ENCODE measurements around the gene TMBIM4. TPM values are rescaled to one million over a fixed set of nuclear protein-coding genes. Genes with fewer than 3 reads are reported as not detected.

The TMBIM4 gene
- total and polyA plus RNA-seq, 4 donors, result 58.6 to 154 (median 102) TPM

DNA sequence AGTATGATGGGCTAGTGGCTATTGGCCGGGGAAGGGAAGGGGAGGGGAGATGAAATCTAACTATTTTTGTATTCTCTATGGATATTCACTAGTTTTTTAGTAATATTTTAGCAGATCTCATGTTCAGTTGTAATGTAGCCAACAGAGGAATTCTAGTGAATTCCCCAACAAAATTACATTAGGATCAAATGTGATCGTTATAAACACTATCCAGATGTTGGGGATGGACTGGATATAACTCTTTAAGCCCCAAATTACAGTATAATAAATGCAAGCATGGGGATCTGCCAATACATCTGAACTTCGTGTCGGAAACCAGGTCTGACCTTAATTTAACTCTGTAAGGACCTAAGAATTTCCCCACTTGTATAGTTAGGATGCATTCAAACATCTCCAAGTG, 60.7 kb downstream of the TMBIM4 start:
- no peak for DNase-seq (ENCODE audit: low spot score)
- Histone ChIP-seq H3K27ac (ENCODE audit: low read depth in 1 of 2, low read length in 2 of 2) (no peak overlapping the region), H3K9me3 (ENCODE audit: control insufficient read depth in 4 of 4, low read length in 3 of 4) (no peaks in the 10 kb centered on the region), H3K27me3 (ENCODE audit: control insufficient read depth in 4 of 4, insufficient read depth in 4 of 4, low read length in 3 of 4) (no peaks in the 10 kb centered on the region), H3K9ac (ENCODE audit: low read depth in 1 of 2, low read length in 2 of 2) (no peak overlapping the region), H3K36me3 (ENCODE audit: control insufficient read depth in 4 of 4, insufficient read depth in 3 of 4, low read depth in 1 of 4, low read length in 3 of 4) (no peaks in the 10 kb centered on the region), H3K4me1 (ENCODE audit: control insufficient read depth in 4 of 4, insufficient read depth in 4 of 4, low read length in 3 of 4) (peaks cover 0 to 9% (median 2%) of the 10 kb centered on the region in 4 donors), H3K4me3 (ENCODE audit: low read depth in 1 of 3, low read length in 3 of 3) (no peak overlapping the region)
- WGBS, result 88% methylated on average over 4 of the region's 4 CpGs
- TF ChIP-seq SP1 (IDR thresholded peaks at IDR 0.05) (no peak), FOXA1 (IDR thresholded peaks at IDR 0.05) (no peak), RXRA (IDR thresholded peaks at IDR 0.05) (no peak), GABPA (IDR thresholded peaks at IDR 0.05 in 1 of 2, conservative IDR thresholded peaks at IDR 0.05 in 1 of 2) (no peak), TAF1 (conservative IDR thresholded peaks at IDR 0.05) (no peak), HNF4A (conservative IDR thresholded peaks at IDR 0.05) (no peak), YY1 (IDR thresholded peaks at IDR 0.05) (no peak), NR2F2 (IDR thresholded peaks at IDR 0.05) (no peak), FOXA2 (IDR thresholded peaks at IDR 0.05) (no peak)
- TF ChIP-seq, protein P1, sequence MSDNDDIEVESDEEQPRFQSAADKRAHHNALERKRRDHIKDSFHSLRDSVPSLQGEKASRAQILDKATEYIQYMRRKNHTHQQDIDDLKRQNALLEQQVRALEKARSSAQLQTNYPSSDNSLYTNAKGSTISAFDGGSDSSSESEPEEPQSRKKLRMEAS (IDR thresholded peaks at IDR 0.05), result no peak
- TF ChIP-seq, protein P2, sequence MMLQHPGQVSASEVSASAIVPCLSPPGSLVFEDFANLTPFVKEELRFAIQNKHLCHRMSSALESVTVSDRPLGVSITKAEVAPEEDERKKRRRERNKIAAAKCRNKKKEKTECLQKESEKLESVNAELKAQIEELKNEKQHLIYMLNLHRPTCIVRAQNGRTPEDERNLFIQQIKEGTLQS (IDR thresholded peaks at IDR 0.05), result no peak

DNA sequence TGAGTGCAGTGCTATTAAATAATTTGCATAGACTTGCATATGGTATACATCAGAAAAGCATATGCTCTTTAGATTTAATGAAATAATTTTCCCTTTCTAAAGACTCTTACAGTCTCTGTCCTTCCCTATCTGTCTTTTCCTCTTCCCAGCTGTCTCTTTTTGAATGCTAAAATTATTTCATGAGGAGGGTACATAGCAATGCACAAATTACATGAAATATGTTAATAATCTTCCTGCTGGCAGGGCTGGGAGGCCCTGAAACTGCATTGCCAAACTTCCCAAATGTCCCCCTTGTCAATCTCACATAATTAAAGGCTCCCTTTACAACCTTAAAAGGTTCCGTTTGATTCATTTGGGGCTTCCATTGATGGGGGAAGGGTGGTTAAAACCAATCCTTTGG, 61.4 kb downstream of the TMBIM4 start:
- 95% methylated on average over 1 of the region's 1 CpG for WGBS
- TF ChIP-seq YY1 (IDR thresholded peaks at IDR 0.05), result no peak
- no peak for TF ChIP-seq NR2F2 (IDR thresholded peaks at IDR 0.05)
- no peak for TF ChIP-seq FOXA2 (IDR thresholded peaks at IDR 0.05)
- no peak for TF ChIP-seq HNF4A (conservative IDR thresholded peaks at IDR 0.05)
- TF ChIP-seq, protein P3, sequence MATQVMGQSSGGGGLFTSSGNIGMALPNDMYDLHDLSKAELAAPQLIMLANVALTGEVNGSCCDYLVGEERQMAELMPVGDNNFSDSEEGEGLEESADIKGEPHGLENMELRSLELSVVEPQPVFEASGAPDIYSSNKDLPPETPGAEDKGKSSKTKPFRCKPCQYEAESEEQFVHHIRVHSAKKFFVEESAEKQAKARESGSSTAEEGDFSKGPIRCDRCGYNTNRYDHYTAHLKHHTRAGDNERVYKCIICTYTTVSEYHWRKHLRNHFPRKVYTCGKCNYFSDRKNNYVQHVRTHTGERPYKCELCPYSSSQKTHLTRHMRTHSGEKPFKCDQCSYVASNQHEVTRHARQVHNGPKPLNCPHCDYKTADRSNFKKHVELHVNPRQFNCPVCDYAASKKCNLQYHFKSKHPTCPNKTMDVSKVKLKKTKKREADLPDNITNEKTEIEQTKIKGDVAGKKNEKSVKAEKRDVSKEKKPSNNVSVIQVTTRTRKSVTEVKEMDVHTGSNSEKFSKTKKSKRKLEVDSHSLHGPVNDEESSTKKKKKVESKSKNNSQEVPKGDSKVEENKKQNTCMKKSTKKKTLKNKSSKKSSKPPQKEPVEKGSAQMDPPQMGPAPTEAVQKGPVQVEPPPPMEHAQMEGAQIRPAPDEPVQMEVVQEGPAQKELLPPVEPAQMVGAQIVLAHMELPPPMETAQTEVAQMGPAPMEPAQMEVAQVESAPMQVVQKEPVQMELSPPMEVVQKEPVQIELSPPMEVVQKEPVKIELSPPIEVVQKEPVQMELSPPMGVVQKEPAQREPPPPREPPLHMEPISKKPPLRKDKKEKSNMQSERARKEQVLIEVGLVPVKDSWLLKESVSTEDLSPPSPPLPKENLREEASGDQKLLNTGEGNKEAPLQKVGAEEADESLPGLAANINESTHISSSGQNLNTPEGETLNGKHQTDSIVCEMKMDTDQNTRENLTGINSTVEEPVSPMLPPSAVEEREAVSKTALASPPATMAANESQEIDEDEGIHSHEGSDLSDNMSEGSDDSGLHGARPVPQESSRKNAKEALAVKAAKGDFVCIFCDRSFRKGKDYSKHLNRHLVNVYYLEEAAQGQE (IDR thresholded peaks at IDR 0.05), result no peak
- no peak for TF ChIP-seq EGR1 (IDR thresholded peaks at IDR 0.05; ENCODE audit: low read depth in 2 of 2)
- TF ChIP-seq, protein P2 (IDR thresholded peaks at IDR 0.05), result no peak
- TF ChIP-seq, protein P4, sequence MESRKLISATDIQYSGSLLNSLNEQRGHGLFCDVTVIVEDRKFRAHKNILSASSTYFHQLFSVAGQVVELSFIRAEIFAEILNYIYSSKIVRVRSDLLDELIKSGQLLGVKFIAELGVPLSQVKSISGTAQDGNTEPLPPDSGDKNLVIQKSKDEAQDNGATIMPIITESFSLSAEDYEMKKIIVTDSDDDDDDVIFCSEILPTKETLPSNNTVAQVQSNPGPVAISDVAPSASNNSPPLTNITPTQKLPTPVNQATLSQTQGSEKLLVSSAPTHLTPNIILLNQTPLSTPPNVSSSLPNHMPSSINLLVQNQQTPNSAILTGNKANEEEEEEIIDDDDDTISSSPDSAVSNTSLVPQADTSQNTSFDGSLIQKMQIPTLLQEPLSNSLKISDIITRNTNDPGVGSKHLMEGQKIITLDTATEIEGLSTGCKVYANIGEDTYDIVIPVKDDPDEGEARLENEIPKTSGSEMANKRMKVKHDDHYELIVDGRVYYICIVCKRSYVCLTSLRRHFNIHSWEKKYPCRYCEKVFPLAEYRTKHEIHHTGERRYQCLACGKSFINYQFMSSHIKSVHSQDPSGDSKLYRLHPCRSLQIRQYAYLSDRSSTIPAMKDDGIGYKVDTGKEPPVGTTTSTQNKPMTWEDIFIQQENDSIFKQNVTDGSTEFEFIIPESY (IDR thresholded peaks at IDR 0.05), result no peak
- TF ChIP-seq FOXA1 (IDR thresholded peaks at IDR 0.05), result no peak
- TF ChIP-seq, protein P1 (IDR thresholded peaks at IDR 0.05), result no peak
- TF ChIP-seq, protein P5, sequence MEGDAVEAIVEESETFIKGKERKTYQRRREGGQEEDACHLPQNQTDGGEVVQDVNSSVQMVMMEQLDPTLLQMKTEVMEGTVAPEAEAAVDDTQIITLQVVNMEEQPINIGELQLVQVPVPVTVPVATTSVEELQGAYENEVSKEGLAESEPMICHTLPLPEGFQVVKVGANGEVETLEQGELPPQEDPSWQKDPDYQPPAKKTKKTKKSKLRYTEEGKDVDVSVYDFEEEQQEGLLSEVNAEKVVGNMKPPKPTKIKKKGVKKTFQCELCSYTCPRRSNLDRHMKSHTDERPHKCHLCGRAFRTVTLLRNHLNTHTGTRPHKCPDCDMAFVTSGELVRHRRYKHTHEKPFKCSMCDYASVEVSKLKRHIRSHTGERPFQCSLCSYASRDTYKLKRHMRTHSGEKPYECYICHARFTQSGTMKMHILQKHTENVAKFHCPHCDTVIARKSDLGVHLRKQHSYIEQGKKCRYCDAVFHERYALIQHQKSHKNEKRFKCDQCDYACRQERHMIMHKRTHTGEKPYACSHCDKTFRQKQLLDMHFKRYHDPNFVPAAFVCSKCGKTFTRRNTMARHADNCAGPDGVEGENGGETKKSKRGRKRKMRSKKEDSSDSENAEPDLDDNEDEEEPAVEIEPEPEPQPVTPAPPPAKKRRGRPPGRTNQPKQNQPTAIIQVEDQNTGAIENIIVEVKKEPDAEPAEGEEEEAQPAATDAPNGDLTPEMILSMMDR (IDR thresholded peaks at IDR 0.05; ENCODE audit: low read depth, low read length, missing input control), result no peak
- no peak for TF ChIP-seq RXRA (IDR thresholded peaks at IDR 0.05)
- TF ChIP-seq HNF4G (IDR thresholded peaks at IDR 0.05), result no peak
- TF ChIP-seq SP1 (IDR thresholded peaks at IDR 0.05), result no peak
- no peak for TF ChIP-seq TAF1 (conservative IDR thresholded peaks at IDR 0.05)
- H3K4me1 ChIP-seq (ENCODE audit: control insufficient read depth in 4 of 4, insufficient read depth in 4 of 4, low read length in 3 of 4), result peaks cover 0 to 9% (median 2%) of the 10 kb centered on the region in 4 donors

More for the DNA sequence above, 61.4 kb downstream of the TMBIM4 start:
- H3K4me3 ChIP-seq (ENCODE audit: low read depth in 1 of 3, low read length in 3 of 3), result no peak overlapping the region
- no peaks in the 10 kb centered on the region for H3K27me3 ChIP-seq (ENCODE audit: control insufficient read depth in 4 of 4, insufficient read depth in 4 of 4, low read length in 3 of 4)
- H3K9me3 ChIP-seq (ENCODE audit: control insufficient read depth in 4 of 4, low read length in 3 of 4), result no peaks in the 10 kb centered on the region
- no peaks in the 10 kb centered on the region for H3K36me3 ChIP-seq (ENCODE audit: control insufficient read depth in 4 of 4, insufficient read depth in 3 of 4, low read depth in 1 of 4, low read length in 3 of 4)
- DNase-seq (ENCODE audit: low spot score), result no peak
- no peak overlapping the region for H3K27ac ChIP-seq (ENCODE audit: low read depth in 1 of 2, low read length in 2 of 2)
- H3K9ac ChIP-seq (ENCODE audit: low read depth in 1 of 2, low read length in 2 of 2), result no peak overlapping the region
